Tibial artery (tissue), 4 donors: ENCODE measurements around the gene LHFPL2.

Experiments
- DNase-seq, 2 donors: peaks; one replicate each; pipeline ENCODE4 v3.0.0-alpha.2; 2019
- H3K27ac ChIP-seq, 2 donors: fragments of 200-600 bp; sonication (generic) in 1 of 2; 1 replicate in 1 of 2; 2 replicates in 1 of 2; pipeline ENCODE4 v1.5.1; 2018 to 2019; ENCODE audit warnings: mild to moderate bottlenecking in 1 of 2
- H3K27me3 ChIP-seq, 2 donors: fragments of 200-600 bp; sonication (generic) in 1 of 2; one replicate each; pipeline versions ENCODE4 v1.5.1 to v1.6.0; 2016 to 2019
- H3K36me3 ChIP-seq, 3 donors: fragments of 200-600 bp; sonication (generic) in 2 of 3; one replicate each; pipeline ENCODE4 v1.5.1; 2016 to 2019; ENCODE audit warnings: mild to moderate bottlenecking in 2 of 3
- H3K4me1 ChIP-seq, 4 donors: fragments of 200-600 bp; sonication (generic) in 2 of 4; 1 replicate in 3 of 4; 2 replicates in 1 of 4; pipeline ENCODE4 v1.5.1; 2016 to 2019
- H3K4me3 ChIP-seq, 2 donors: fragments of 200-600 bp; sonication (generic) in 1 of 2; 1 replicate in 1 of 2; 2 replicates in 1 of 2; pipeline ENCODE4 v1.5.1; 2018 to 2019; ENCODE audit warnings: mild to moderate bottlenecking in 2 of 2
- H3K9me3 ChIP-seq, 3 donors: fragments of 200-600 bp; sonication (generic) in 1 of 3; one replicate each; pipeline ENCODE4 v1.5.1; 2016 to 2019
- CTCF ChIP-seq, 2 experiments: fragments of 200-600 bp in 1 of 2; fragments of 450-650 bp in 1 of 2; IDR thresholded peaks; one replicate each; pipeline ENCODE4 v1.5.1; 2017 to 2019; ENCODE audit warnings: antibody characterized with exemption in 2 of 2, mild to moderate bottlenecking in 1 of 2, moderate library complexity in 1 of 2
- intact Hi-C: fragments of 100-400 bp; cut with DNase I; formaldehyde crosslinking; loops from one replicate; pipeline ENCODE4 v1.15.0; 2023; ENCODE audit warnings: low total_unique reads

Gene LHFPL2

DNA sequence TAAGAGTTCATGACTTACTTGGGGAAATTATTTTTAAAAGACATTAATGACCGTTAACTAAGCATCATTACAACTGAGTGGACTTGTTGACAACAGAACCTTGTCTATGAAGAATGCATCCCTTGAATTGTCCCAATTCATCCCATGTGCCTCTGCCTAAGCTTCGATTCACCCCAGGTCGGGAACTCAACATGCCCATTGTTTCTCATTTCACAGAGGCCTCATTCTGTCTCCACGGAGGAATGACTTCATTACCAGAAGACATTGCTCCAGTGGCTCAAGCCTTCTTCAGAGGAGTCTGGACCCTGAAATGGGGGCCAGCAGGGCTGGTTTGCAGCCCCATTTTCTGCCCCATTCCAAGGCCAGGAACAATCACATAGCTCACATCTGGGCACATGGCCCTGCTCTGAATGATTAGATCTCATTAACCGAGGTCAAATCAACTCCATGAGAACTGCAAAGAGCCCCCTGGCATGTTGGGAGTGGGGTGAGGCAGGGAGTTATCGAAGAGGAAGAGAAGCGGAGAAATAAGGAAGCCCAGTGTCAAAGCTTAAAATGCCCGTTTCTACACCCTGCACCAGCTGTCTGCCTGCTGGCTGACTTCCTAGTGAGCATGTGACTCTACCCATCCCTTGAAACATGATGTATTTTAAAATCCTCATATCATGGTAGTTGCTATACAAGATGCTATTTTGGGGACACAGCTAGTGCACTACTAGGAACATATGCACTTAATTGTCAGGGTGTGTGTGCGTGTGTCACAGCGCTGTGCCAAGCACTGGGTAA is 137.3 kb downstream of the LHFPL2 start:
- H3K4me3 ChIP-seq = no peak overlapping the region
- H3K4me1 ChIP-seq = peaks cover 4 to 50% (median 32%) of the 10 kb centered on the region in 4 donors
- no peaks in the 10 kb centered on the region for H3K27me3 ChIP-seq
- intact Hi-C loops = no loop called here
- H3K27ac ChIP-seq = peak overlapping the region in 1 of 2 donors; percentile 58
- no peak for TF ChIP-seq CTCF (IDR thresholded peaks at IDR 0.05)
- no peaks in the 10 kb centered on the region for H3K9me3 ChIP-seq
- peak; percentile 67 to 71 for DNase-seq
- H3K36me3 ChIP-seq = no peaks in the 10 kb centered on the region

GRCh38 chr5:78509884-78510769 is 138.4 kb downstream of the LHFPL2 start:
- intact Hi-C loops = no loop called here
- DNase-seq = peak; percentile 70 to 90
- H3K27ac ChIP-seq = peak overlapping the region; percentile 55 to 58

DNA sequence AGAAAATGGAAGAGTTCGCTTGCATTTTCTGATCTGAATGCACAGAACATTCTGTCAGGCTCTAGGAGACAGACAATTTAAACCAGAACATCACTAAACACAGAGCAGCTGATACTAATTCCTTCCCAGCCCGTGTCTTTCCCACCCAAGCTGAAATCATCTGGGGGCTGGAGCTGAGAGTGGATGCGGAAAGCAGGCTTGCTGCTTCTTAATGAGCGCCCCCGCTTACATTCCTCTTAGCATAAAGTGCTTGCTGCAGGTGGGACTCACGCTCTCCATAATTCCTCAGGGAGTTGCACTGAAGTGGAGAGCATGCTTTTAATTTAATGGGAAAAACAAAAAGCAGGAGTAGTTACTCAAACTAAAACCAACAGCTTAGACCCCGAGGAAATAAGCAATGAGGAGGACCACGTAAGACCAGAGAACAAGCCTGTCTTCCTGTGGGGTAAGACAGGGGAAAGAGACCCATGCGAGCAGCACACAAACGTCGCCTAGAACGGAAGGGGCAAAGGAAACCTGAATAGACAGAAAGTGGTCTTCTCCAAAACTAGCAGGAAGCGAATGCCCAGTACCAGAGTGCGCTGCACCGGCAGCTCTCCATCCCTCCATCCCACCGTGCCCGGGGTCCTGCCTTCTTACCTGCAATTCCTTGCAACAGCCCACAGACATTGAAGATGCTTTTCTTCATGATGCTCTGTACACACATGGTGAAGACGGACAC is 139.3 kb downstream of the LHFPL2 start:
- no peaks in the 10 kb centered on the region for H3K27me3 ChIP-seq
- intact Hi-C loops = no loop called here
- no peaks in the 10 kb centered on the region for H3K36me3 ChIP-seq
- peak overlapping the region; percentile 41 to 51 for H3K4me3 ChIP-seq
- peaks cover 9 to 70% (median 49%) of the 10 kb centered on the region in 4 donors for H3K4me1 ChIP-seq
- H3K27ac ChIP-seq = peak overlapping the region; percentile 55 to 58
- no peak for DNase-seq
- no peak for TF ChIP-seq CTCF (IDR thresholded peaks at IDR 0.05)
- no peaks in the 10 kb centered on the region for H3K9me3 ChIP-seq

More at GRCh38 chr5:78509884-78510769, 138.4 kb downstream of the LHFPL2 start:
- Histone ChIP-seq H3K36me3 (no peaks in the 10 kb centered on the region), H3K27me3 (no peaks in the 10 kb centered on the region), H3K4me1 (peaks cover 8 to 62% (median 42%) of the 10 kb centered on the region in 4 donors), H3K9me3 (no peaks in the 10 kb centered on the region), H3K4me3 (peak overlapping the region; percentile 41 to 51)
- TF ChIP-seq CTCF (IDR thresholded peaks at IDR 0.05) = no peak

DNA sequence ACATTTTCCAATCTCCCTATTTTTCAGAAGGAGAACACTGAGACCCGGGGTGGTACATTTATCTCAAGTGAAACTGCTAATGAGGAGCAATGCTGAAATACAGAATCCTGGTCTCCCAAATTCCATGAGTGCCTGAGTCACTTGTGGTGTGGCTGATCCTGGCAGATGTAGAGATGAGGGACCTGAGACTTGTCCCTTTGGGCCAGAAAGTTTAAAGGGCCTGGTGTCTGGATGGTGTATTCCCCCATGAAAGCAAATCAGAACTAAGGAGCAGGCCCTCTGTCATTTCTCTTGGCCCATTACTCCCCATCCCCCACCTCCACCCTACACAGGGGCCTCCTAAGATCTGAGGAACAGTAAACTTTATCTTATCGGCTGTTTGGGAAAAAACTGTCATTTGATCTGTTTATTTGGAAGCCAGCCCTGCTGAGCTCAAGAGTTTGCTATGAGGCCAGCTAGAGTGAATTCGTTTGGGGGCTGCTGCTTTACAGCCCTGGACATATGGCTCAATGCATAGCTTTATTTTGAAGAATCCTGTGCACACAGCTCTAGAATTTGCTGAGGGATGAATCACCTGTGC is 140.3 kb downstream of the LHFPL2 start:
- H3K9me3 ChIP-seq = no peaks in the 10 kb centered on the region
- DNase-seq = no peak
- peaks cover 9 to 80% (median 53%) of the 10 kb centered on the region in 4 donors for H3K4me1 ChIP-seq
- intact Hi-C loops = no loop called here
- no peak for TF ChIP-seq CTCF (IDR thresholded peaks at IDR 0.05)
- peak overlapping the region; percentile 15 to 41 for H3K4me3 ChIP-seq
- no peaks in the 10 kb centered on the region for H3K27me3 ChIP-seq
- H3K27ac ChIP-seq = peak overlapping the region in 1 of 2 donors; percentile 9
- no peaks in the 10 kb centered on the region for H3K36me3 ChIP-seq

- Histone ChIP-seq H3K4me1 (peaks cover 9 to 81% (median 54%) of the 10 kb centered on the region in 4 donors), H3K36me3 (no peaks in the 10 kb centered on the region), H3K27me3 (no peaks in the 10 kb centered on the region), H3K4me3 (no peak overlapping the region), H3K27ac (no peak overlapping the region), H3K9me3 (no peaks in the 10 kb centered on the region)
- TF ChIP-seq CTCF (IDR thresholded peaks at IDR 0.05) = no peak
- DNase-seq = no peak
- intact Hi-C loops = no loop called here
Measured at GRCh38 chr5:78507531-78507930, 141.0 kb downstream of the LHFPL2 start.
